Gastrocnemius medialis (tissue), 4 donors: ENCODE data around the gene ATXN1. TPM values are rescaled to one million over a fixed set of nuclear protein-coding genes. Genes with fewer than 3 reads are reported as not detected.

ENCODE experiments used
- ATAC-seq, 2 donors: fragments of 150-250 bp; one replicate each; pipeline ENCODE4 v1.9.1; 2016
- DNase-seq, 2 donors: peaks; one replicate each; pipeline ENCODE4 v3.0.0-alpha.2; 2019
- H3K27ac ChIP-seq, 4 donors: fragments of 200-600 bp; sonication (generic); 1 replicate in 1 of 4; 2 replicates in 3 of 4; pipeline ENCODE4 v1.5.1; 2016 to 2018; ENCODE audit warnings: mild to moderate bottlenecking in 2 of 4, moderate library complexity in 1 of 4
- H3K27me3 ChIP-seq, 3 donors: fragments of 200-600 bp; sonication (generic) in 2 of 3; 1 replicate in 1 of 3; 2 replicates in 2 of 3; pipeline versions ENCODE4 v1.5.1 to v1.6.0; 2016 to 2019; ENCODE audit warnings: mild to moderate bottlenecking in 1 of 3, moderate library complexity in 1 of 3
- H3K36me3 ChIP-seq, 2 donors: fragments of 200-600 bp; sonication (generic) in 1 of 2; one replicate each; pipeline ENCODE4 v1.5.1; 2017 to 2018
- H3K4me1 ChIP-seq, 2 donors: fragments of 200-600 bp; sonication (generic) in 1 of 2; one replicate each; pipeline ENCODE4 v1.5.1; 2016 to 2017; ENCODE audit warnings: mild to moderate bottlenecking in 2 of 2
- H3K4me3 ChIP-seq, 4 donors: fragments of 200-600 bp; sonication (generic) in 3 of 4; 1 replicate in 1 of 4; 2 replicates in 3 of 4; pipeline ENCODE4 v1.5.1; 2016 to 2019; ENCODE audit warnings: mild to moderate bottlenecking in 2 of 4
- H3K9me3 ChIP-seq, 3 donors: fragments of 200-600 bp; sonication (generic) in 2 of 3; 1 replicate in 1 of 3; 2 replicates in 2 of 3; pipeline ENCODE4 v1.5.1; 2016 to 2019
- CTCF ChIP-seq, 5 experiments: fragments of 450-650 bp in 3 of 5; fragments of 200-600 bp in 2 of 5; sonication (generic) in 2 of 5; IDR thresholded peaks in 4 of 5; conservative IDR thresholded peaks in 1 of 5; 1 replicate in 4 of 5; 2 replicates in 1 of 5; pipeline ENCODE4 v1.5.1; 2016 to 2019; ENCODE audit warnings: antibody characterized with exemption in 5 of 5, mild to moderate bottlenecking in 3 of 5, moderate library complexity in 3 of 5
- POLR2A ChIP-seq, 2 donors: fragments of 450-650 bp; IDR thresholded peaks; one replicate each; pipeline ENCODE4 v1.6.1; 2017; ENCODE audit warnings: antibody characterized with exemption in 2 of 2, mild to moderate bottlenecking in 2 of 2, moderate library complexity in 2 of 2
- in situ Hi-C, 4 donors: fragments of 200-750 bp; cut with MboI; loops; one replicate each; pipeline versions ENCODE4 v1.15.0 to v1.8.0; 2017; ENCODE audit warnings: low sequenced_read_pairs in 4 of 4
- intact Hi-C: fragments of 100-400 bp; cut with DNase I; formaldehyde crosslinking; loops from one replicate; pipeline ENCODE4 v1.15.1; 2023; ENCODE audit warnings: low total_unique reads
- total RNA-seq, 4 donors: library from RNA; depleted of rRNA; stranded (reverse); fragments of >200 nt; gene quantifications; one replicate each; pipeline versions ENCODE4 v1.1.0 to v1.2.3, GENCODE V29; 2016

Gene ATXN1
- total RNA-seq, 4 donors from 2014 or later, result 21.8 to 42.9 (median 33.1) TPM

GRCh38 chr6:16778521-16778920 lies 17.3 kb upstream of the ATXN1 start:
- in situ Hi-C loops, result loop anchor here in 2 of 4 donors (10.0 kb wide), 2 partner anchors 186 to 444 kb away; no protein-coding TSS in a partner anchor

GRCh38 chr6:16777794-16778193 lies 16.5 kb upstream of the ATXN1 start:
- intact Hi-C loops, result no loop called here
- Histone ChIP-seq H3K4me1 (peaks cover 7 to 24% of the 10 kb centered on the region in 2 donors), H3K27ac (no peak overlapping the region), H3K9me3 (no peaks in the 10 kb centered on the region), H3K4me3 (no peak overlapping the region), H3K27me3 (no peaks in the 10 kb centered on the region), H3K36me3 (no peaks in the 10 kb centered on the region)
- no peak for ATAC-seq
- TF ChIP-seq POLR2A (IDR thresholded peaks at IDR 0.05), result no peak
- no peak for TF ChIP-seq CTCF (IDR thresholded peaks at IDR 0.05 in 4 of 5, conservative IDR thresholded peaks at IDR 0.05 in 1 of 5)
- no peak for DNase-seq
- in situ Hi-C loops, result loop anchor here in 2 of 4 donors (10.0 kb wide), 2 partner anchors 187 to 443 kb away; no protein-coding TSS in a partner anchor

More at GRCh38 chr6:16778521-16778920, 17.3 kb upstream of the ATXN1 start:
- peaks cover 1 to 20% of the 10 kb centered on the region in 2 donors for H3K4me1 ChIP-seq
- TF ChIP-seq POLR2A (IDR thresholded peaks at IDR 0.05) (no peak), CTCF (IDR thresholded peaks at IDR 0.05 in 4 of 5, conservative IDR thresholded peaks at IDR 0.05 in 1 of 5) (no peak)
- no peak overlapping the region for H3K27ac ChIP-seq
- no peaks in the 10 kb centered on the region for H3K36me3 ChIP-seq
- DNase-seq (no peak), ATAC-seq (no peak)
- H3K9me3 ChIP-seq, result no peaks in the 10 kb centered on the region
- H3K27me3 ChIP-seq, result no peaks in the 10 kb centered on the region
- intact Hi-C loops, result no loop called here
- no peak overlapping the region for H3K4me3 ChIP-seq

GRCh38 chr6:16776394-16777017 lies 15.2 kb upstream of the ATXN1 start:
- H3K27ac ChIP-seq, result no peak overlapping the region
- ATAC-seq (no peak), DNase-seq (no peak)
- H3K27me3 ChIP-seq, result no peaks in the 10 kb centered on the region
- H3K36me3 ChIP-seq, result no peaks in the 10 kb centered on the region
- TF ChIP-seq CTCF (IDR thresholded peaks at IDR 0.05 in 4 of 5, conservative IDR thresholded peaks at IDR 0.05 in 1 of 5) (no peak), POLR2A (IDR thresholded peaks at IDR 0.05) (no peak)
- H3K9me3 ChIP-seq, result no peaks in the 10 kb centered on the region
- in situ Hi-C loops, result loop anchor here in 2 of 4 donors (10.0 kb wide), 2 partner anchors 188 to 442 kb away; no protein-coding TSS in a partner anchor
- no peak overlapping the region for H3K4me3 ChIP-seq
- H3K4me1 ChIP-seq, result peaks cover 7 to 22% of the 10 kb centered on the region in 2 donors
- intact Hi-C loops, result no loop called here

GRCh38 chr6:16774437-16774836 lies 13.2 kb upstream of the ATXN1 start:
- no peak overlapping the region for H3K27ac ChIP-seq
- no peak for DNase-seq
- no peaks in the 10 kb centered on the region for H3K9me3 ChIP-seq
- H3K36me3 ChIP-seq, result no peaks in the 10 kb centered on the region
- ATAC-seq, result no peak
- peaks cover 12 to 16% of the 10 kb centered on the region in 2 donors for H3K4me1 ChIP-seq
- H3K4me3 ChIP-seq, result no peak overlapping the region
- no peaks in the 10 kb centered on the region for H3K27me3 ChIP-seq
- TF ChIP-seq POLR2A (IDR thresholded peaks at IDR 0.05) (no peak), CTCF (IDR thresholded peaks at IDR 0.05 in 4 of 5, conservative IDR thresholded peaks at IDR 0.05 in 1 of 5) (no peak)
- in situ Hi-C loops, result loop anchor here (5.0 to 10.0 kb wide), 4 partner anchors 190 to 440 kb away; no protein-coding TSS in a partner anchor
- intact Hi-C loops, result no loop called here
